Spleen (tissue), 11 donors: Measurements from ENCODE around the gene NT5C3A. TPM values are rescaled to one million over a fixed set of nuclear protein-coding genes. Genes with fewer than 3 reads are reported as not detected.

Experiments
- DNase-seq: peaks from one replicate; pipeline ENCODE4 v3.0.0-alpha.2; 2020
- H3K27ac ChIP-seq, 8 donors: fragments of 200-600 bp; sonication (generic) in 7 of 8; 1 replicate in 4 of 8; 2 replicates in 4 of 8; pipeline versions ENCODE4 v1.5.0 to v1.8.0; 2016 to 2021; ENCODE audit warnings: inconsistent platforms in 4 of 8, mild to moderate bottlenecking in 4 of 8, moderate library complexity in 1 of 8
- H3K27me3 ChIP-seq, 7 donors: fragments of 200-600 bp; sonication (generic) in 6 of 7; replicated peaks in 1 of 7; 1 replicate in 4 of 7; 2 replicates in 3 of 7; pipeline versions ENCODE4 v1.5.0 to v1.8.0; 2016 to 2021; ENCODE audit warnings: inconsistent platforms in 3 of 7, mild to moderate bottlenecking in 1 of 7
- H3K36me3 ChIP-seq, 6 donors: fragments of 200-600 bp; sonication (generic) in 5 of 6; 1 replicate in 4 of 6; 2 replicates in 2 of 6; pipeline versions ENCODE4 v1.5.0 to v1.8.0; 2016 to 2021; ENCODE audit warnings: inconsistent platforms in 2 of 6
- H3K4me1 ChIP-seq, 6 donors: fragments of 200-600 bp; sonication (generic) in 5 of 6; 1 replicate in 3 of 6; 2 replicates in 3 of 6; pipeline versions ENCODE4 v1.5.0 to v1.8.0; 2016 to 2021; ENCODE audit warnings: inconsistent platforms in 3 of 6
- H3K4me3 ChIP-seq, 8 donors: fragments of 200-600 bp; sonication (generic) in 7 of 8; 1 replicate in 4 of 8; 2 replicates in 4 of 8; pipeline versions ENCODE4 v1.5.0 to v1.8.0; 2016 to 2021; ENCODE audit warnings: inconsistent platforms in 4 of 8, mild to moderate bottlenecking in 4 of 8, moderate library complexity in 2 of 8
- H3K9me3 ChIP-seq, 8 donors: fragments of 200-600 bp; sonication (generic) in 7 of 8; 1 replicate in 4 of 8; 2 replicates in 4 of 8; pipeline versions ENCODE4 v1.5.0 to v1.8.0; 2016 to 2021; ENCODE audit warnings: inconsistent platforms in 4 of 8
- POLR2A ChIP-seq, 3 donors: fragments of 450-650 bp; IDR thresholded peaks; one replicate each; pipeline ENCODE4 v1.5.1; 2017; ENCODE audit warnings: antibody characterized with exemption in 3 of 3, mild to moderate bottlenecking in 1 of 3
- POLR2AphosphoS5 ChIP-seq, 3 donors: sonication (generic); formaldehyde crosslinking; IDR thresholded peaks; one replicate each; pipeline ENCODE4 v1.5.1; 2017; ENCODE audit warnings: antibody characterized with exemption in 3 of 3
- WGBS, 5 donors: extraction: QIAGEN DNeasy Blood & Tissue Kit in 3 of 5; methylation state at CpG; one replicate each; pipeline versions ENCODE4 v1.1.5 to v1.1.7; 2013 to 2018; 5-methylcytosine and 5-hydroxymethylcytosine counted together
- intact Hi-C: fragments of 100-400 bp; cut with DNase I; formaldehyde crosslinking; loops from one replicate; pipeline ENCODE4 v1.15.0; 2023; ENCODE audit warnings: low total_unique reads
- polyA plus RNA-seq, 3 donors: library from polyadenylated mRNA; stranded (reverse); fragments of 200-250 nt; gene quantifications; one replicate each; pipeline ENCODE4 v1.2.1, GENCODE V29; 2013
- total RNA-seq, 7 donors: library from RNA; depleted of rRNA in 3 of 7; stranded (reverse); fragments of >200 nt in 3 of 7; fragmentation: NEBNext Ultra II Directional in 4 of 7; extraction: Animal tissue kit (Norgen Biotek cat#: 25700) in 4 of 7; gene quantifications; one replicate each; pipeline versions ENCODE4 v1.1.0 to v1.2.1, GENCODE V29; 2016 to 2021
- TF ChIP-seq, protein P1 (sequence below), 11 experiments: fragments of 200-600 bp in 7 of 11; fragments of 450-650 bp in 4 of 11; sonication (generic) in 4 of 11; IDR thresholded peaks in 8 of 11; conservative IDR thresholded peaks in 3 of 11; 1 replicate in 7 of 11; 2 replicates in 4 of 11; pipeline versions ENCODE4 v1.4.0 to v1.8.0; 2016 to 2021; ENCODE audit warnings: antibody characterized with exemption in 11 of 11, inconsistent platforms in 4 of 11, mild to moderate bottlenecking in 1 of 11
- donor health status: healthy with polysubstance abuse.
- donor health status: DM: no; HTN: no; CAD: no; lungs with moderate emphysema.
- donor health status: DM: no; HTN: no; CAD: no.
- donor health status: Bipolar disorder and iron deficiency.
- donor health status: healthy.
- donor health status: DM: no; HTN: no; CAD: no.
- donor health status: DM: yes; HTN: yes; CAD: no.

NT5C3A gene
- total and polyA plus RNA-seq, 10 donors, result 30.5 to 81.8 (median 43.9) TPM

DNA sequence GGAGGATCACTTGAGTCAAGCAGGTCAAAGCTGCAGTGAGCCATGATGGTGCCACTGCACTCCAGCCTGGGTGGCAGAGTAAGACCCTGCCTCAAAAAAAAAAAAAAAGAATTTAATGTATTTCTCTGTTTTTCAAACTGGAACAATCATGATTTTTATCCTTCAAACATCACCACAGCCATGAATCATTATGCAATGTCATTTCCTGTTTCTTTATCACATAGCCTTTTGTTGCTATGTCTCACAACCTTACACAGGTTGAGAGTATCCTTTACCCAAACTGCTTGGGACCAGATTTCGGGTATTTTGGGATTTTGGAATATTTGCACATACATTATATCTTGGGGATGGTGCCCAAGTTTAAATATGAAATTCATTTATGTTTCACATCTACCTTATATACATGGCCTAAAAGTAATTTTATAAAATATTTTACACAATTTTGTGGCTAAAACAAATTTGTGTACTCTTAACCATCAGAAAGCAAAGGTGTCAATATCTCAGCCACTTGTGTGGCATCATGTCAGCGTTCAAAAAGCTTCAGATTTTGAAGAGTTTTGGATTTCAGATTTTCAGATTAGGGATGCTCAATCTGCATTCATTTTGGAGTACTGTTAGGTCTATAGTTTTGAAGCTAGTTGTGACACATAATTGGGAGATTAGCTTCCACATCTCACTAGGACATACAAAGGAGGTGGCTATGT lies 8.2 kb downstream of the NT5C3A start:
- H3K9me3 ChIP-seq, result no peaks in the 10 kb centered on the region
- intact Hi-C loops, result no loop called here
- no peak for DNase-seq
- no peak for TF ChIP-seq POLR2A (IDR thresholded peaks at IDR 0.05)
- no peak for TF ChIP-seq POLR2AphosphoS5 (IDR thresholded peaks at IDR 0.05)
- TF ChIP-seq, protein P1, sequence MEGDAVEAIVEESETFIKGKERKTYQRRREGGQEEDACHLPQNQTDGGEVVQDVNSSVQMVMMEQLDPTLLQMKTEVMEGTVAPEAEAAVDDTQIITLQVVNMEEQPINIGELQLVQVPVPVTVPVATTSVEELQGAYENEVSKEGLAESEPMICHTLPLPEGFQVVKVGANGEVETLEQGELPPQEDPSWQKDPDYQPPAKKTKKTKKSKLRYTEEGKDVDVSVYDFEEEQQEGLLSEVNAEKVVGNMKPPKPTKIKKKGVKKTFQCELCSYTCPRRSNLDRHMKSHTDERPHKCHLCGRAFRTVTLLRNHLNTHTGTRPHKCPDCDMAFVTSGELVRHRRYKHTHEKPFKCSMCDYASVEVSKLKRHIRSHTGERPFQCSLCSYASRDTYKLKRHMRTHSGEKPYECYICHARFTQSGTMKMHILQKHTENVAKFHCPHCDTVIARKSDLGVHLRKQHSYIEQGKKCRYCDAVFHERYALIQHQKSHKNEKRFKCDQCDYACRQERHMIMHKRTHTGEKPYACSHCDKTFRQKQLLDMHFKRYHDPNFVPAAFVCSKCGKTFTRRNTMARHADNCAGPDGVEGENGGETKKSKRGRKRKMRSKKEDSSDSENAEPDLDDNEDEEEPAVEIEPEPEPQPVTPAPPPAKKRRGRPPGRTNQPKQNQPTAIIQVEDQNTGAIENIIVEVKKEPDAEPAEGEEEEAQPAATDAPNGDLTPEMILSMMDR (IDR thresholded peaks at IDR 0.05 in 8 of 11, conservative IDR thresholded peaks at IDR 0.05 in 3 of 11), result no peak
- no peak overlapping the region for H3K4me3 ChIP-seq
- 46 to 69% (median 55%) methylated on average over 2 of the region's 2 CpGs for WGBS, 5 donors
- H3K27me3 ChIP-seq, result no peaks in the 10 kb centered on the region
- peaks cover 28 to 97% (median 62%) of the 10 kb centered on the region in 6 donors for H3K4me1 ChIP-seq
- H3K27ac ChIP-seq, result peak overlapping the region; percentile 2 to 94 (median 62)
- H3K36me3 ChIP-seq, result peaks cover 0 to 9% (median 0%) of the 10 kb centered on the region in 6 donors

DNA sequence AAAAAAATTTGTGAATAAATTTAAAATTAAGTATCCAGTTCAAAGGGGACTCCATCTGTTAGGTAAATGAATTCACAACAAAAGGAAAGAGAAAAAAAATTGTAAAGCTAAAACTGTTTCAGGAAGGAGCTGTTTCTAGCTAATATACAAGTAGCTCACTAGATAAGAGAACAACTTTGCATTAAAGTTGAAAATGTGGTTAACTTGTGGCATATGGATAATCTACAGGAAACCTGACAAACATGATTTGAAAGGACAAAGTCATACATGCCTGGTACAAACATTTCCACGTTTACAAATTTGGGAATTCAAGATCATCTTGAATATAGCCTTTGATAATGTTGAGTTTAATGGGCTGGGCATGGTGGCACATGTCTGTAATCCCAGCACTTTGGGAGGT lies 8.9 kb downstream of the NT5C3A start:
- Histone ChIP-seq H3K4me3 (no peak overlapping the region), H3K4me1 (peaks cover 23 to 97% (median 61%) of the 10 kb centered on the region in 6 donors), H3K36me3 (peaks cover 0 to 9% (median 0%) of the 10 kb centered on the region in 6 donors), H3K9me3 (no peaks in the 10 kb centered on the region), H3K27me3 (no peaks in the 10 kb centered on the region), H3K27ac (peak overlapping the region in 6 of 8 donors; percentile 47 to 94 (median 68))
- intact Hi-C loops, result no loop called here
- no peak for DNase-seq
- TF ChIP-seq POLR2A (IDR thresholded peaks at IDR 0.05) (no peak), POLR2AphosphoS5 (IDR thresholded peaks at IDR 0.05) (no peak)
- TF ChIP-seq, protein P1 (IDR thresholded peaks at IDR 0.05 in 8 of 11, conservative IDR thresholded peaks at IDR 0.05 in 3 of 11), result no peak
- WGBS, 5 donors, result 9 to 25% (median 23%) methylated on average over 1 of the region's 1 CpG

DNA sequence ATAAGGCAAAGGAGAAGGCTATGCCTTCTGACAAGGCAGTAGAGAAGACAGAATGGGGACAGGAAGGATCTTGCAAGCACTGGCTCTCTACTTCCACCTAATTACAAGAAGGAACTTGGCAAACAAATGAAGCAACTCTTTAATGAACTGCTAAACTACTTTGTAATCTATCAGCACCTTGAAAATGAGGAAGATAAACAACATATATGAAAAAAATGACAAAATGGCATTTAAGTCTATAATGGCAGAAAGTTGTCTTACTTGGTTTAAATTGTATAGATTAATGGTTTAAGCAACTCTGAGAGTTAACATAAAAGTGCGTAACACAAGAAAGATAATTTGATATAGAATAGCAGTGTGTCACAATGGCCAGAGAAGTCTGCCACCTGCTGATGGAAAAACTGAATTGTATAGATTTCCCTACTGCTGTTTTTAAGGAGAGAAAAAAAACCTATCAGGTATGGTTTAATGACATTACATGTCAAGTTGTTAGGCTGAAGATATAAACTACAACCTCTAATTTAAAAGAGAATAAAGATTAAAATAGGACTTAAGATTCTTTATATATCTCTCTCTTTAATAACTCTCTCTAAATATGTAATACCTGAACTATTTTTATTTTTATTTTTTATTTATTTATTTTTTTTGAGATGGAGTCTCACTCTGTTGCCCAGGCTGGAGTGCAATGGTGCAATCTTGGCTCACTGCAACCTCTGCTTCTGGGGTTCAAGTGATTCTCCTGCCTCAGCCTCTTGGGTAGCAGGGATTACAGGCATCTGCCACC lies 11.8 kb downstream of the NT5C3A start:
- Histone ChIP-seq H3K27ac (peak overlapping the region; percentile 62 to 94 (median 84)), H3K9me3 (no peaks in the 10 kb centered on the region), H3K27me3 (no peaks in the 10 kb centered on the region), H3K36me3 (no peaks in the 10 kb centered on the region), H3K4me3 (peak overlapping the region in 4 of 8 donors; percentile 12 to 48 (median 18)), H3K4me1 (peaks cover 23 to 99% (median 75%) of the 10 kb centered on the region in 6 donors)
- intact Hi-C loops, result no loop called here
- TF ChIP-seq, protein P1 (IDR thresholded peaks at IDR 0.05 in 8 of 11, conservative IDR thresholded peaks at IDR 0.05 in 3 of 11), result peak in 10 of 11 experiments; percentile 29 to 75 (median 64)
- TF ChIP-seq POLR2AphosphoS5 (IDR thresholded peaks at IDR 0.05), result no peak
- no peak for TF ChIP-seq POLR2A (IDR thresholded peaks at IDR 0.05)
- no peak for DNase-seq
- 0 to 18% (median 0%) methylated on average over 1 of the region's 1 CpG for WGBS, 5 donors

DNA sequence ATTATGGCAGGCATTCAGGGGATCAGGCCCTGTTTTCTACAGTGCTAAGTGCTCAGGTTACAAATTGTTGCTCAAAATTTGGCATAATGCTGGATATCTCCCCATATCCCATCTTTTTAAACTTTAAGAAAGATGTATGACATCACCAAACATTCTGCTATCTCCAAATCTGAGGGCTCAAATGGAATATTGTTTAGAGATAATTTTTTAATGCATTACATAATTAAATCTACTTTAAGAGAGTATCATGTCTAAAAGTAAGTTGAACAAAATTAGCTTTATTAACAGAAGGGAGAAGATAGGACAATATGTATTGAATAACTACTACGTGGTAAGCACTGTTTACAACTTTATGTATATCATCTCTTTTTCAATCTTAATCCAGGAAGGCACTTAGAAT lies 13.9 kb downstream of the NT5C3A start:
- no peak overlapping the region for H3K4me3 ChIP-seq
- peak overlapping the region in 6 of 8 donors; percentile 6 to 94 (median 84) for H3K27ac ChIP-seq
- intact Hi-C loops, result no loop called here
- H3K36me3 ChIP-seq, result no peaks in the 10 kb centered on the region
- no peaks in the 10 kb centered on the region for H3K9me3 ChIP-seq
- H3K4me1 ChIP-seq, result peaks cover 19 to 99% (median 70%) of the 10 kb centered on the region in 6 donors
- no peak for DNase-seq
- H3K27me3 ChIP-seq, result no peaks in the 10 kb centered on the region
- TF ChIP-seq, protein P1 (IDR thresholded peaks at IDR 0.05 in 8 of 11, conservative IDR thresholded peaks at IDR 0.05 in 3 of 11), result no peak
- TF ChIP-seq POLR2AphosphoS5 (IDR thresholded peaks at IDR 0.05) (no peak), POLR2A (IDR thresholded peaks at IDR 0.05) (no peak)
- WGBS, 5 donors, result 94 to 98% (median 95%) methylated on average over 1 of the region's 1 CpG
